GM12865 (cell line): Measurements from ENCODE around the gene PID1.

Experiments
- DNase-seq: peaks from one replicate; pipeline ENCODE4 v3.0.0; 2010; ENCODE audit warnings: low read depth
- H3K4me3 ChIP-seq: 2 replicates; pipeline ENCODE4 v1.5.1; 2011; ENCODE audit warnings: mild to moderate bottlenecking, low read depth, low read length, control low read depth
- CTCF ChIP-seq: IDR thresholded peaks from 2 replicates; pipeline ENCODE4 v1.5.1; 2011; ENCODE audit warnings: low read length, control low read depth, low read depth, inconsistent platforms; ENCODE audit not compliant: insufficient read depth; ENCODE audit errors: missing control alignments

PID1 gene

GRCh38 chr2:229275506-229275905 lies 4.4 kb upstream of the PID1 start:
- TF ChIP-seq CTCF = no peak
- DNase-seq = no peak
- no peak overlapping the region for H3K4me3 ChIP-seq

- H3K4me3 ChIP-seq = no peak overlapping the region
- TF ChIP-seq CTCF = peak; percentile 72
- DNase-seq = peak; percentile 45
These were observed 2.7 kb upstream of the PID1 start for GRCh38 chr2:229273723-229274338.

- TF ChIP-seq CTCF = no peak
- H3K4me3 ChIP-seq = no peak overlapping the region
- DNase-seq = no peak
These were observed 2.1 kb upstream of the PID1 start for GRCh38 chr2:229273006-229273722.

DNA sequence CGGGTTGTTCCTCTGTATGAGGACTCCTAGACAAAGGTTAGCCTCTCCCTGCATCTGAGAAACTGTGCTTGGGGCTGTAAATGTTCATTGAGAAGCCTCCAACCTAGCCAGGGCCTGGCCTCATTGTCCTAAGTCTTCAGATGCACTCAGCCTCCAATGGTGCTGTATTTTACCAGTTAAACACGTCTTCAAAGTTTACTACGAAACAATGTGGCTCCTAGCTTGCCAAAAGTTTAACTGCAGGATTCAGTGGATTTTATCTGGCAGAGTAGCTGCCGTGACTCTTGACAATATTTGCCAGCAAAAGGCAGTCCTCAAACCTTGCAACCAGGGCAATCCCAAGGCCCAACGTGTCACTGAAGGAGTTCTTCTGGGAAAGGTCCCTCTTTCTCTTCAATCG lies 1.1 kb downstream of the PID1 start:
- H3K4me3 ChIP-seq = no peak overlapping the region
- TF ChIP-seq CTCF = no peak
- DNase-seq = no peak

- no peak for DNase-seq
- no peak overlapping the region for H3K4me3 ChIP-seq
- TF ChIP-seq CTCF = no peak
These were observed 1.9 kb downstream of the PID1 start for GRCh38 chr2:229269146-229269545.

- no peak for TF ChIP-seq CTCF
- H3K4me3 ChIP-seq = no peak overlapping the region
- no peak for DNase-seq
These were observed 2.5 kb downstream of the PID1 start for GRCh38 chr2:229268626-229269025.

DNA sequence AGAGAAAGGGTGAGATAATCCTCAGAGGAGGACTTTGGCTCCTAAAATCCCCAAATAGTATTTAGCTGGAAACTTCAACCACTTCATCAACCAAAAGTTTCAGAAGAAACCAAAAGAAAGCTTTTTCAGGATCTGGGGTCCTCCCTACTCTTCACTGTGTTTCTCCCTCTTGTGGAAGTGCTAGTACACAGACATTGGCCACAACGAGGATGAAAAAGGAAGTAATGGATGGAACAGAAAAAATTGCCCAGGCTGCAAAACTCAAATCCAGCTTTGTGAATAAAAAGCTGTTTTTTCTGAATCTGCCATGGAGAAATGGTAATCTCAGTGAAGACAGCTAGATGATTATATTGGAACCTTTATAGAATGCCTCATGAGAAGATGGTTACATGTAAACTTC lies 4.0 kb downstream of the PID1 start:
- TF ChIP-seq CTCF = no peak
- DNase-seq = no peak
- H3K4me3 ChIP-seq = no peak overlapping the region
